ENCODE results near the gene PPA1.
"Not testable (repeated sequence)": the region's sequence is repeated elsewhere in the genome, so short reads cannot be mapped to it uniquely, and the experiment has no call there.

PPA1 gene

DNA sequence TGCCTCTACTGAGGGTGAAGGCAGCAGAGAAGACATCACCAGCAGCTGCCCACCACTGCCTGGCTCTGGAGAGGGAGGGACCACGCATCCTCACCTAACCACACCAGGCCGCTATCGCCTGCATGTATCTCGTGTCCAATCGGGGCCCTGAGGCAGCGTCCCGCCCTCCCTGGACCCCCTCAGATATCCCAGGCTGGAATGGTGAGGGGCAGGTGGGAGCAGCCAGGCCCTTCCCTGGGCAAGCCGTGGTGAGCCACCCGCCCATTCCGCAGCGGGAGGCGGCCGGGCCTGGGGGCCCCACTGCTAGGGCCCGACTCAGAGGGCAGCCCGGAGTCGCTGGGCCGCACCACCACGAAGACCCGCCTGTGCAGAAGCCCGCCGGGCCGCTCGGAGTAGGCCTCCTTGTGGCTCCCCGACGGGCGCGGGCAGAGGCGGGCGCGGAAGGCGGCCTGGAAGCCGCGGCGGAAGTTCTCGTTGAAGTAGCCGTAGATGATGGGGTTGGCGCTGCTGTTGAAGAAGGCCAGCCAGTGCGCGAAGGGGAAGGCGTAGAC lies 21.6 kb upstream of the PPA1 start:
- DNase-seq (ENCODE audit: low read depth): no peak

DNA sequence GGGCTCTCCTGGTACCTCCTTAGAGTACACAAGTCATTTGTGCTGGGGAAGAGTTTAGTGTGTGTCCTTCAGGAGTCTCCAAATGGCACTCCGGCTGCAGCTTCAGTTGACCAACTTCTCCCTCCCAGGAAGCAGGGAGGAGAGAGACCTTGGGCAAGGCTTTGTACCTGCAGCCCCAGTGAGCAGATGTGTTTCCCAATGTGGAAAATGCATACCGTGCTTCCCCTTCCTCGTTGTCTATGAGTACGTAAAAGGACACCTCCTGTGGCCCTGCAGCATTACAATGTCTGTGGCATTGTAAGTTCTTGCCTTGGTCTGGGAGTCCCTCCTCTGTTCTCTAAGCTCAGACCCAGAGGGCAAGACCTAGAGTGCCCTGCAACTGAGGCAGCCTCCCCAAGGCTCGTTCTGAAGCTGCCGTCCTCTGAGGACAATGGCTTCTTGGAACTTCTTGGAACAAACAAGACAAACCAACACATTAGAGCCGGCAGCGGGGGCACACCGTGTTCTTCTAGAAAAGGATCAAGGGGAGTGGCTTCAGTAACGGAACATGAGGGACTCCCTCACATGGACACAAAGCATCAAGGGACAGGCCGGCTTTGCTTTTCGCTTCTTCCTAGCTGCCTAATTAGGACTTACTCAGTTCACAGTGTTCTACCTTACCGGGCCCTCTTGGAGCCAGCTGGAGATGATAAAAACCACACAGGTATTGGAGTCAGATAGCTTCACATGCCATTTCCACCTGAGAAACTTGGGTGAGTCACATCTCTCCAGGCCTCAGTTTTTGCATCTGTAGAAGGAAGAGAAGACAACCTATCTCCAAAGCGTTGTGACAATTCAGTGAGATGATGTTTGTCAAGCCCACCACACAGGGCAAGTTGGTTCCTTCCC lies 20.9 kb upstream of the PPA1 start:
- no peak for DNase-seq (ENCODE audit: low read depth)

DNA sequence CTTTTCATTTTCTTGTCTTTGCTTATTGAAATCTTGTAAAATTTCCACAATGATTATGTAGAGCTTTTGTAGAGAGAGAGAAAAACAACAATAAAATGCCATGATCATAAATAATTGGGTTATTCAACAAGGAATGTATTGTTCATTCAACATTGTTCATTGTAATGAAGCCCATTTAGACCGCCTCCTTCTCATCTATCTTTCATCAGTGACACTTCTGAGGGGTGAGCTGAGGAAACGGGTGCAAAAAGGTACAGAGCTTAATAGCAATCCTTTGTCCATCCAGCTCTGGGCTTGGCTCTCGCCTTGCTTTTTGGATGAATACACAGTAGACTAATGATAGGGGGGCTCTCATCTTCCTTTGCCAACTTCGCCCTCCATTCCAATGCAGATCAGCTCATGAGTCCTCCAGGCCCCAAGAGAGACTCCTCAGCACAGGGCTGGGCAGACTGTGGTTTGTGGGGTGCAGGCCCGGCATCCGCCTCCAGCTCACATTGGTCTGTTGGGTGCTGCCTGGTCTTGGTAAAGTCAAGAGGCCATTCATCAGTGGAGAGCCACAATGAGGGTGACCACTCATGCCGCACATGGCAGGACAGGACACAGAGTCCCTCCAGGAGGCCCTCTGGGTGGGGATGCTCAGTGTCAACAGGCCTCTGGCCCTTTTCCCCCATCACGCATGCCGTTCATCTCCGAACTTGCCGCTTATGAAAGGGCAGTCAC lies 17.9 kb upstream of the PPA1 start:
- DNase-seq (ENCODE audit: low read depth): no peak

DNA sequence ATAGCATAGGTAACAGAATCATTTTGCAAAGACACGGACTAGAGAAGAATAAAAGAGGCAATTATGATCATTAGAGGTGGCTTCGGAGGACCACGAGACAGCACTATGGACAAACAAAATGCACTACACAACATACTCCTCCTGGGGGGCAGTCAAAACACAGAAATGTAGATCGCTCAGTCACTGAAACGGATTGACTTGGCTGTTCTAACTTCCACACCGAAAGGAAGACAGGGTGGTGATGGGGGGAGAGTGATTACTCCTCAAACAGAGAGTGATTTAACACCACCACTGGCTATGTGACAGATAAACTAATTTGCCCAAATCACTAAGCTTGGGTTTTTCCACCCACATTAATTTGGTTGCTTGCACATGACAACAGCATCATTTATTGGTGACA lies 14.1 kb upstream of the PPA1 start:
- DNase-seq (ENCODE audit: low read depth): no peak

DNA sequence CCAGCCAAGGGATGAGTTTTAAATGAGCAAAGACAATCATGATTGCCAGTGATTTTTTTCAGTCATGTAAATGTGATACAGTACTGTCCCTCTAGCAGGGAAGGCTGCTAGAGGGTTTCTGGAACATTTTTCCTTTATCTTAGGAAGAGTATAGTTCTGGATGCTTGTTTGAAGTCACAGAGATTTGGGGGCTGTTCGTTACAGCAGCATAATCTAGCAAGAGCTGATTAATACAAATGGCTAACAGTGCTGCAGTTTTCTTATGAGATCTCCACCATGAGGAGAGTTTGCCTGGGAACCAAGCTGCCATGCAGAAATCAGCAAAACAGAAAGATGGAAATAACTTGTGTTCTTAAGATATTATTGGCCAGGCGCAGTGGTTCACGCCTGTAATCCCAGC lies 7.9 kb upstream of the PPA1 start:
- no peak for DNase-seq (ENCODE audit: low read depth)

DNA sequence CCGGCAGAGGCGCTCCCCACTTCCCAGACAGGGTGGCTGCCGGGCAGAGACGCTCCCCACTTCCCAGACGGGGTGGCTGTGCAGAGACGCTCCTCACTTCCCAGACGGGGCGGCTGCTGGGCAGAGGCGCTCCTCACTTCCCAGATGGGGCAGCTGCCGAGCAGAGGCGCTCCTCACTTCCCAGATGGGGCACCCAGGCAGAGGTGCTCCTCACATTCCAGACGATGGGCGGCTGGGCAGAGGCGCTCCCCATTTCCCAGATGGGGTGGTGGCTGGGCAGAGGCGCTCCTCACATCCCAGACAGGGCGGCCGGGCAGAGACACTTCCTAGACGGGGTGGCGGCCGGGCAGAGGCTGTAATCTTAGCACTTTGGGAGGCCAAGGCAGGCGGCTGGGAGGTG lies 6.8 kb upstream of the PPA1 start:
- DNase-seq (ENCODE audit: low read depth): not testable (repeated sequence)

DNA sequence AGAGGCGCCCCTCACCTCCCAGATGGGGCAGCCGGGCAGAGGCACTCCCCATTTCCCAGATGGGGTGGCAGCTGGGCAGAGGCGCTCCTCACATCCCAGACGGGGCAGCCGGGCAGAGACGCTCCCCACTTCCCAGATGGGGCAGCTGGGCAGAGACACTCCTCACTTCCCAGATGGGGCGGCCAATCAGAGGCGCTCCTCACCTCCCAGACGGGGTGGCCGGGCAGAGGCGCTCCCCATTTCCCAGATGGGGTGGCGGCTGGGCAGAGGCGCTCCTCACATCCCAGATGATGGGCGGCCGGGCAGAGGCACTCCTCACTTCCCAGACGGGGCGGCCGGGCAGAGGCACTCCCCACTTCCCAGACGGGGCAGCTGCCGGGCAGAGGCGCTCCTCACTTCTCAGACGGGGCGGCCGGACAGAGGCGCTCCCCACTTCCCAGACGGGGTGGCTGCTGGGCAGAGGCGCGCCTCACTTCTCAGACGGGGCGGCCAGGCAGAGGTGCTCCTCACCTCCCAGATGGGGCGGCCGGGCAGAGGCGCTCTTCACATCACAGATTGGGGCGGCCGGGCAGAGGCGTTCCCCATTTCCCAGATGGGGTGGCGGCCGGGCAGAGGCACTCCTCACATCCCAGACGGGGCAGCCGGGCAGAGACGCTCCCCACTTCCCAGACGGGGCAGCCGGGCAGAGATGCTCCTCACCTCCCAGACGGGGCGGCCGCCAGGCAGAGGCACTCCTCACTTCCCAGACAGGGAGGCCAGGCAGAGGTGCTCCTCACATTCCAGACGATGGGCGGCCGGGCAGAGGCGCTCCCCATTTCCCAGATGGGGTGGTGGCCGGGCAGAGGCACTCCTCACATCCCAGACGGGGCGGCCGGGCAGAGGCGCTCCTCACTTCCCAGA lies 6.1 kb upstream of the PPA1 start:
- not testable (repeated sequence) for DNase-seq (ENCODE audit: low read depth)

DNA sequence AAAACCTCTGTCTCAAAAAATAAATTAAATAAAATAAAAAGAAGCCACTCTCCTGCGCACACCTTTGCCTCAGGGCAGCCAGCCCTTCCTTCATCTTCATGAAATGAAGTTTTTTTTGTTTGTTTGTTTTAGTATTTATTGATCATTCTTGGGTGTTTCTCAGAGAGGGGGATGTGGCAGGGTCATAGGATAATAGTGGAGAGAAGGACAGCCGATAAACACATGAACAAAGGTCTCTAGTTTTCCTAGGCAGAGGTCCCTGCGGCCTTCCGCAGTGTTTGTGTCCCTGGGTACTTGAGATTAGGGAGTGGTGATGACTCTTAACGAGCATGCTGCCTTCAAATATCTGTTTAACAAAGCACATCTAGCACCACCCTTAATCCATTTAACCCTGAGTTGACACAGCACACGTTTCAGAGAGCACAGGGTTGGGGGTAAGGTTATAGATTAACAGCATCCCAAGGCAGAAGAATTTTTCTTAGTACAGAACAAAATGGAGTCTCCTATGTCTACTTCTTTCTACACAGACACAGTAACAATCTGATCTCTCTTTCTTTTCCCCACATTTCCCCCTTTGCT lies 4.8 kb upstream of the PPA1 start:
- not testable (repeated sequence) for DNase-seq (ENCODE audit: low read depth)

DNA sequence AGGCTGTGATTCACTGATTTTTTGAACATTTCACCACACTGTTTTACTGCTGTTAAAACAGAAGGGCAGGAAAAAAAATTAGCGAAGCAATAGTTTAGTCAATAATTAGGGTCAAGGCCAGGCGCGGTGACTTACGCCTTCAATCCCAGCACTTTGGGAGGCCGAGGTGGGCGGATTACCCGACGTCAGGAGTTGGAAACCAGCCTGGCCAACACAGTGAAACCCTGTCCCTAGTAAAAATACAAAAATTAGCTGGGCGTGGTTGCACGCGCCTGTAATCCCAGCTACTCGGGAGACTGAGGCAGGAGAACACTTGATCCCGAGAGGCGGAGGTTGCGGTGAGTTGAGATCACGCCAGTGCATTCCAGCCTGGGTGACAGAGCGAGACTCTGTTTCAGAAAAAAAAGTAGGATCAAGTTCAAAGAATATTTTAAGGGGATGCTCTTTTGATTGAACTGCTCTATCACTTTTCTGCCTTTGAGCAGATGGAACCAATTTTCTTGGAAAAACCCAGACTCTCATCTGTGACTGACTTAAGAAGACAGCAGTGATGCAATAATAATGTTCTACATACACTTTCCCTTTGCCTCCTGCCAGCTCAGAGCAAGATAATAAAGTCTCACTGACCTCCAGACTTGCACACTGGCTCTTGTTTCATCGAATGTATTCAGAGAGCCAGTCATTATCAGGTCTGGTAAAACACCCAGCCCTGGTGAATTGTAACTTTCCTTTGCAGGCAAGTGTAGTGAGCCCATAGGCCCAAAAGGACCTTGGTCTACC lies 1.6 kb upstream of the PPA1 start:
- DNase-seq (ENCODE audit: low read depth): no peak

DNA sequence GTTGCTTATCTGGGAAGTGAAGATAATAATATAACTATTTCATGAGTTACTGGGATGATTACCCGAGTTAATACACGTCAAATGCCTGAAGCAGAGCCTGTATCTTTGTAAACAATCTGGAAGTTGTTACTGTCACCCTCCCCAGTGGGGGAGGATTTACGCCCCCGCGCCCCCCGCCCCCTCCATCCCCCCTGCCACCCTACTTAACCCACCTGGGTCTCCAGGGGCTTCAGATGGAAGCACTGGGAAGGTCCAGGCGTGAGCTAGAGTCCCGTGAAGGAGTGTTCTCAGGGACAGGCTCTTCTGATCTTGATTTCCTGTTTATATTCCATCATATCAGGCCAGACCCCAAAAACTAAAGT lies 691 bp upstream of the PPA1 start:
- DNase-seq (ENCODE audit: low read depth): no peak

DNA sequence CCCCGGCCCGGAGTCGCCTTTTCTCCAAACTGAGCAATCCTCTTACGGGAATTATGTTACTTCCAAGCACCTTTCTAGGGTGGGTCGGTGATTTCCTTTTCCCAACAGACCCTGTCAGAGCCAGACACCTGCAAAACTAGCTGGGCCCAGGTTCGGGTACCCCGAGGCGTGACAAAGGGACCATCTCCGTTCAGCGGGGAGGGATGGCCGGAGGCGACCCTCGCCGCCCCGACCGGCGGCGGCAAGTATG lies 445 bp downstream of the PPA1 start:
- DNase-seq (ENCODE audit: low read depth): peak; percentile 7

DNA sequence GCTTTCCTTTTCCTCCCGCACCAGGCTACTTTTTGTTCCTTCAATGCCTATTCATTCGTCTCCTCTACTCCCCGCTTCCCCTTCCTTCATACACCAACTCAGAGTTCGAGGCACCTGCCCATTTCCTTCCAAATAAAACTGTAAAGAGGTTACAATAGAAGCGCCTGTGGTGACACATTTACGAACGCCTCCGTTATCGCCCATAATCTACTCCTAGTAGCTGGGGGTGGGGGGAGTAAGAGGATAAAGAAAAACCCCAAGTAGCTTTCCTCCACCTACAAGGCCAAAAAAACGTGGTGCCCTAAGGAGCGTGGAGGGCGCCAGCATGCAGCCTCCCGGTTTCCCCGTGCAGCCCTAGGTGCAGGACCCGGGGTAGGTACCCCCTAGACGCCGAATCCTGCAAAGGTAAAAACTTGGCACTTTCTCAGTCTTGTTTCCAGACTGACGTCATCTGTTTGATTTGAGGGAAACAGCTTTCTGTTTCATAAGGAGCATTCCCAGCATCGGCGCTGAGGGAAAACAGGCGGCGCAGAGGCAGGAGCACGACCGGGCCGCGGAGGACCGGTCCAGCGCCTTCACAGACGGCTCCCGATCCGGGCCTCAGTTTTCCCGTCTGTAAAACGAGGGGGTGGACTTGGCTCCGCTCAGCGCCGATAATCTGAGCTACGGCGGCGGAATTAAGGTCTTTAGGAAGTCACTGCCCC lies 922 bp downstream of the PPA1 start:
- DNase-seq (ENCODE audit: low read depth): peak; percentile 47

DNA sequence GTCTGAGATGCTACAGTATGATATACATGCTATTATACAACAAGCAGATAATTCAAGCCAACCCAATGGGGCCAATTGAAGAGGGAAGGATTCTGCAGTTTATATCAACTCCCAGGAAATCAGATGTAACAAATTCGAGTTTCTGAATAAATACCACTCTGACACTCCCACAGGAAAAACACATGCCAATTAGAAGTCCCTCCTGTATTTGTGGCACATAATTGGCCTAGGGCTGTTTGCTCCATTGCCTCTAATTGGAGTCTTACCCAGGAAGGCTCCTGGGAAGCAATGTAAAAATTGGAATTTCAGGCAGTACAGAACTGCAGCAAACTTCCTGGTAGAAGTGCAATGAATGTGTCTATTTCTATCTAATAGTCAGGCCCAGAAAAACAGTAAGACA lies 4.7 kb downstream of the PPA1 start:
- no peak for DNase-seq (ENCODE audit: low read depth)

DNA sequence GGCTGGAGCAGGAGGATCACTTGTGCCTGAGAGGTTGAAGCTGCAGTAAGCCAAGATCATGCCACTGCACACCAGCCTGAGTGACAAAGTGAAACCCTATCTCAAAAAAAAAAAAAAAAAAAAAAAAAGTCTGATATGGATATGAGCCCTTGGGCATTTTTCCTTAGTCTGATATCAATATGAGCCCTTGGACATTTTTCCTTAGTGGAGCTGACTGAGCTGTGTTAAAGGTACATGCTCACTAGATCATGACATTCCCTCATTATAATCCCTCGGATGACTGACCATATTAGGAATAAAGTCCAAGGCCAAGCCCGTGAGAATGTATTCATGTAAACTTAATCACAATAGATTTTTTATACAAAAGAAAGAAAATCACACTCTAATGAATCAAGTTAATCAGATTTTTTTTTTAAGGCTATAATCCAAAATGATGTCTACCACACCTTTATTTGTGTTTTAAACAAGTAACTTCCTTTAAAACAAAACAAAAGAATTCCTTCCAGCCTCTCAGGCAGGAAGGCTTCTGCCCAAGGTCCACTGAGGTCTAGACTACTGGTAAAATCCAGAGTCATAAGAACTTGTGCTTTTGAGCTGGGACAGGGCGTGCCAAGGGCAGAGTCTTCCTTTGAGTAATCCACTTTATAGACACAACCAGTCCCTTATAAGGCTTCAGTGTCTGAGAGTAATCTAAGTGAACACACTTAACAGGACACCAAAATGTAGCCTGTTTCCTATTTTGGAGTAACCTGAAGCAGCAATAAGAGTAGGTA lies 5.5 kb downstream of the PPA1 start:
- DNase-seq (ENCODE audit: low read depth): no peak

DNA sequence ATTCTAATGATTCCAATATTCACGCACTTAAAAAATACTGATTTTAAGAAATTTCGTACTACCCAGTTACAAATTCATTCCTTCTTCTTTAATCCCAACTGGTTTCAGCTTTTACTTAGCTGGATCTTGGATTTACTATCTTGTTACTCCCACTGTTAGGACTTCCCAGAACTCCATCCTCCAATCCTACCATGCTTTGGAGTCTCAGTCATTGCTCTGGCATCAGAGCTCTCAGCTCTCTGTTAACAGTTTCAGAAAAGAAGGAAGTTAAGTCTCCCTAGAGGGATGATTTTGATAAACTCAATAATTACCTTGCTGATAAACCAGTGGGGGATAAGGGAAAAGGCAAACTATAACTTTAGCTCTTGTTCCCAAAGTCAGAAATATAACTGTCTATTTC lies 9.5 kb downstream of the PPA1 start:
- no peak for DNase-seq (ENCODE audit: low read depth)

DNA sequence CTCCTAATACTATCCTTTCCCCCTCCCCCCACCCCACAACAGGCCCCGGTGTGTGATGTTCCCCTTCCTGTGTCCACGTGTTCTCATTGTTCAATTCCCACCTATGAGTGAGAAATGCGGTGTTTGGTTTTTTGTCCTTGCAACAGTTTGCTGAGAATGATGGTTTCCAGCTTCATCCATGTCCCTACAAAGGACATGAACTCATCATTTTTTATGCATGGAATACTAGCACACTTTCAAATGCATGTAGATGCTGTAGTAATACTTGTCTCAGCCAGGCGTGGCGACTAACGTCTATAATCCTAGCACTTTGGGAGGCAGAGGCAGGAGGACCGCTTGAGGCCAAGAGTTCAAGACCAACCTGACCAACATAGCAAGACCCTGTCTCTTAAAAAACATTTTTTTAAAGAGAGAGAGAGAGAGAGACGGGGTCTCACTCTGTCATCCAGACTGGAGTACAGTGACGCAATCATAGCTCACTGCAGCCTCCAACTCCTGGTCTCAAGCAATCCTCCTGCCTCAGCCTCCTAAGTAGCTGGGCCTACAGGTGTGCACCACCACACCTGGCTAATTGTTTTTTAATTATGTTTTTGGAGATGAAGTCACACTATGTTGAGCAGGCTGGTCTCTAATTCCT lies 10.3 kb downstream of the PPA1 start:
- DNase-seq (ENCODE audit: low read depth): not testable (repeated sequence)

DNA sequence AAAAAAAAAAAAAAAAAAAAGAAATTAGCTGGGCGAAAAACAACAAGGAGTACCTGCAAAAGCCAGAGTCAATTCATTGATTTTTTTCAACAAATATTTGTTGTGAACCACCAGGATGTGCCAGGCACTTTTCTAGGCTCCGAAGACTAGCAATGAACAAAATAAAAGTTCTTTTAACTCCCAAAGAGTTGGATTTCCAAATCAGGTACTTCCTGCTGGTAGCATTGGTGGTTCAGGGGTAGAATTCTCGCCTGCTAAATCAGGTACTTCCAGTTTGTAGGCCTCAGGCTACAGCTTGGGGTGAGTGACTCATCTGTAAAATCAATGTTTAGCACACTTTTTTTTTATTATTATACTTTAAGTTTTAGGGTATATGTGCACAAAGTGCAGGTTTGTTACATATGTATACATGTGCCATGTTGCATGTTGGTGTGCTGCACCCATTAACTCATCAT lies 10.9 kb downstream of the PPA1 start:
- no peak for DNase-seq (ENCODE audit: low read depth)

DNA sequence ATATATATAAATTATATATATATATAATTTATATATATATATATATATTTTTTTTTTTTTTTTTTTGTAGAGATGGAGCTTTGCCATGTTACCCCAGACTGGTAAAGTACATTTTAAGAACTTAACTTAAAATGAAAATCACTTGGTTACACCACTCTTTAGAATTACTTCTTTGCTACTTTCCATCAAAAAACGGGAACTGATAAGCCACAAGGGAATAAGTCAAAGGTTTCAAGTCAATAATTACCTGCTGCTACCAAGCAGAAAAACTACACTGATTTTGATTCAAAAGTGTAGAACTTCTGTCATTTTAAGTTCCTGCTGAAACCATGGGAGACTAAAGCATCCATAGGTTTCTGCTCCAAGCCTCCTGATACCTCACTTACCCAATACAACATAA lies 12.2 kb downstream of the PPA1 start:
- DNase-seq (ENCODE audit: low read depth): no peak

DNA sequence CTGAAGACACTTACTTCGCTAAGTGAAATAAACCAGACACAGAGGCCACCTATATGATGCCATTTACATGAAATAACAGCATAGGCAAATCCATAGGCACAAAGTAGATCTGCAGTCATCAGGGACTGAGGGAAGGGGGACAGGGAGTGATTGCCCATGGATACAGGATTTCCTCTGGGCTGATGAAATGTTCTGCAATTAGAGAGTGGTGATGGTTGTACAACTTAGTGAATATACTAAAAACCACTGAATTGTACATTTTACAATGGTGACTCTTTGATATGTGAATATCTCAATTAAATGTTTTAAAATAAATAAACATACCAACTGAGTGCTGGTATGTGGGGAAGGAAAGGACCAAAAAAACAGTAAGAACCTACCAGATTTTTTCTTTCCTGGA lies 20.4 kb downstream of the PPA1 start:
- no peak for DNase-seq (ENCODE audit: low read depth)
